Measurements from ENCODE around the gene TYK2.

- TF ChIP-seq TOE1 (IDR thresholded peaks at IDR 0.05; ENCODE audit: borderline replicate concordance) (no peak), TOE1 (CRISPR knock-in tag; IDR thresholded peaks at IDR 0.05; ENCODE audit: borderline replicate concordance, low read depth) (no peak), E2F1 (CRISPR knock-in tag; IDR thresholded peaks at IDR 0.05) (no peak), MEF2D (tag; conservative IDR thresholded peaks at IDR 0.05; ENCODE audit: low read depth) (no peak), BDP1 (IDR thresholded peaks at IDR 0.05; ENCODE audit: insufficient read depth, insufficient read length) (no peak), SRSF7 (optimal IDR thresholded peaks at IDR 0.05; ENCODE audit: low read depth, low read length) (no peak), PATZ1 (CRISPR knock-in tag; IDR thresholded peaks at IDR 0.05; ENCODE audit: borderline replicate concordance) (no peak)
- TF ChIP-seq, protein P1, sequence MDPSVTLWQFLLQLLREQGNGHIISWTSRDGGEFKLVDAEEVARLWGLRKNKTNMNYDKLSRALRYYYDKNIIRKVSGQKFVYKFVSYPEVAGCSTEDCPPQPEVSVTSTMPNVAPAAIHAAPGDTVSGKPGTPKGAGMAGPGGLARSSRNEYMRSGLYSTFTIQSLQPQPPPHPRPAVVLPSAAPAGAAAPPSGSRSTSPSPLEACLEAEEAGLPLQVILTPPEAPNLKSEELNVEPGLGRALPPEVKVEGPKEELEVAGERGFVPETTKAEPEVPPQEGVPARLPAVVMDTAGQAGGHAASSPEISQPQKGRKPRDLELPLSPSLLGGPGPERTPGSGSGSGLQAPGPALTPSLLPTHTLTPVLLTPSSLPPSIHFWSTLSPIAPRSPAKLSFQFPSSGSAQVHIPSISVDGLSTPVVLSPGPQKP (CRISPR knock-in tag; IDR thresholded peaks at IDR 0.05) = no peak
These were observed 16.5 kb downstream of the TYK2 start for GRCh38 chr19:10363789-10364281.

Measured in K562 (cell line).